ENCODE data around the gene NCOA1.

- TF ChIP-seq, protein P1, sequence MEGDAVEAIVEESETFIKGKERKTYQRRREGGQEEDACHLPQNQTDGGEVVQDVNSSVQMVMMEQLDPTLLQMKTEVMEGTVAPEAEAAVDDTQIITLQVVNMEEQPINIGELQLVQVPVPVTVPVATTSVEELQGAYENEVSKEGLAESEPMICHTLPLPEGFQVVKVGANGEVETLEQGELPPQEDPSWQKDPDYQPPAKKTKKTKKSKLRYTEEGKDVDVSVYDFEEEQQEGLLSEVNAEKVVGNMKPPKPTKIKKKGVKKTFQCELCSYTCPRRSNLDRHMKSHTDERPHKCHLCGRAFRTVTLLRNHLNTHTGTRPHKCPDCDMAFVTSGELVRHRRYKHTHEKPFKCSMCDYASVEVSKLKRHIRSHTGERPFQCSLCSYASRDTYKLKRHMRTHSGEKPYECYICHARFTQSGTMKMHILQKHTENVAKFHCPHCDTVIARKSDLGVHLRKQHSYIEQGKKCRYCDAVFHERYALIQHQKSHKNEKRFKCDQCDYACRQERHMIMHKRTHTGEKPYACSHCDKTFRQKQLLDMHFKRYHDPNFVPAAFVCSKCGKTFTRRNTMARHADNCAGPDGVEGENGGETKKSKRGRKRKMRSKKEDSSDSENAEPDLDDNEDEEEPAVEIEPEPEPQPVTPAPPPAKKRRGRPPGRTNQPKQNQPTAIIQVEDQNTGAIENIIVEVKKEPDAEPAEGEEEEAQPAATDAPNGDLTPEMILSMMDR (IDR thresholded peaks at IDR 0.05; ENCODE audit: low read depth, low read length, poor library complexity, severe bottlenecking): no peak
- no peak for TF ChIP-seq EZH2phosphoT487 (IDR thresholded peaks at IDR 0.05; ENCODE audit: borderline replicate concordance, low read length)
These were observed 231.2 kb downstream of the NCOA1 start for GRCh38 chr2:24722141-24722790.
